PC-3 (cell line): ENCODE results near the gene TGFBR3L.

Experiments used
- EZH2 ChIP-seq: fragments of 300-600 bp; sonication (generic); IDR thresholded peaks from one replicate; pipeline ENCODE4 v1.6.1; 2017; ENCODE audit warnings: antibody characterized with exemption, mild to moderate bottlenecking, low read length; ENCODE audit not compliant: unreplicated experiment
- TF ChIP-seq, protein P1 (sequence below): fragments of 300-600 bp; sonication (generic); conservative IDR thresholded peaks from 2 replicates; pipeline ENCODE4 v1.5.1; 2017; ENCODE audit warnings: antibody characterized with exemption, low read depth, mild to moderate bottlenecking, low read length

DNA sequence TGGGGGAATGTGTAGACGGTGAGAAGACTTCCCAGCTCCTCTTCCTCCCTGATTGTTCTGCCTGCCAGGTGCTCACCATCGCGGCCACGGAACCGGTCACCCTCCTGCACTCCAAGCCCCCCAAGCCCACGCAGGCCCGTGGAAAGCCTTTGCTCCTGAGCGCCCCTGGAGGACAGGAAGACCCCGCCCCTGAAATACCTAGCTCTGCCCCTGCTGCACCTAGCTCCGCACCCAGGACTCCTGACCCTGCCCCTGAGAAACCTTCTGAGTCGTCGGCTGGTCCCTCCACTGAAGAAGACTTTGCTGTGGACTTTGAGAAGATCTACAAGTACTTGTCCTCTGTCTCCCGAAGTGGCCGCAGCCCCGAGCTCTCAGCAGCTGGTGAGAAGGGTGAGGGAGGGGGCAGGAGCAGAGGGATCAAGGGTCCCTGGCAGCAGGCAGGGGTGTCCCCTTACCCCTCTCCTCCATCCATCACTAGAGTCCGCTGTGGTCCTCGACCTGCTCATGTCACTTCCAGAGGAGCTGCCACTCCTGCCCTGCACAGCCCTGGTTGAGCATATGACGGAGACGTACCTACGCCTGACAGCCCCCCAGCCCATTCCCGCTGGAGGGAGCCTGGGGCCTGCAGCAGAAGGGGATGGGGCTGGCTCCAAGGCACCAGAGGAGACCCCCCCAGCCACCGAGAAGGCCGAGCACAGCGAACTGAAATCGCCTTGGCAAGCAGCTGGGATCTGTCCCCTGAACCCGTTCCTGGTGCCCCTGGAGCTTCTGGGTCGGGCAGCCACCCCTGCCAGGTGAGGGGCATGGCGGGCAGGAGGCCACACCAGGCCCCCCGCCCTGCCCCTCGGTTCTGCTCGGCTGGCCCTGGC lies 7.6 kb downstream of the TGFBR3L start:
- TF ChIP-seq, protein P1, sequence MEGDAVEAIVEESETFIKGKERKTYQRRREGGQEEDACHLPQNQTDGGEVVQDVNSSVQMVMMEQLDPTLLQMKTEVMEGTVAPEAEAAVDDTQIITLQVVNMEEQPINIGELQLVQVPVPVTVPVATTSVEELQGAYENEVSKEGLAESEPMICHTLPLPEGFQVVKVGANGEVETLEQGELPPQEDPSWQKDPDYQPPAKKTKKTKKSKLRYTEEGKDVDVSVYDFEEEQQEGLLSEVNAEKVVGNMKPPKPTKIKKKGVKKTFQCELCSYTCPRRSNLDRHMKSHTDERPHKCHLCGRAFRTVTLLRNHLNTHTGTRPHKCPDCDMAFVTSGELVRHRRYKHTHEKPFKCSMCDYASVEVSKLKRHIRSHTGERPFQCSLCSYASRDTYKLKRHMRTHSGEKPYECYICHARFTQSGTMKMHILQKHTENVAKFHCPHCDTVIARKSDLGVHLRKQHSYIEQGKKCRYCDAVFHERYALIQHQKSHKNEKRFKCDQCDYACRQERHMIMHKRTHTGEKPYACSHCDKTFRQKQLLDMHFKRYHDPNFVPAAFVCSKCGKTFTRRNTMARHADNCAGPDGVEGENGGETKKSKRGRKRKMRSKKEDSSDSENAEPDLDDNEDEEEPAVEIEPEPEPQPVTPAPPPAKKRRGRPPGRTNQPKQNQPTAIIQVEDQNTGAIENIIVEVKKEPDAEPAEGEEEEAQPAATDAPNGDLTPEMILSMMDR = no peak
- TF ChIP-seq EZH2 = no peak
